Uterus (tissue), 4 donors: ENCODE data around the gene CRELD2. TPM values are rescaled to one million over a fixed set of nuclear protein-coding genes. Genes with fewer than 3 reads are reported as not detected.

Experiments used
- DNase-seq, 2 donors: peaks; one replicate each; pipeline ENCODE4 v3.0.0-alpha.2; 2019 to 2020
- H3K27ac ChIP-seq, 2 donors: fragments of 200-600 bp; sonication (generic); 1 replicate in 1 of 2; 2 replicates in 1 of 2; pipeline ENCODE4 v1.5.1; 2016 to 2018
- H3K27me3 ChIP-seq, 2 donors: fragments of 200-600 bp; sonication (generic); one replicate each; pipeline ENCODE4 v1.5.1; 2018 to 2019; ENCODE audit warnings: control low read depth in 1 of 2
- H3K36me3 ChIP-seq, 2 donors: fragments of 200-600 bp; sonication (generic); one replicate each; pipeline ENCODE4 v1.5.1; 2019; ENCODE audit warnings: control low read depth in 1 of 2
- H3K4me1 ChIP-seq, 2 donors: fragments of 200-600 bp; sonication (generic); one replicate each; pipeline ENCODE4 v1.5.1; 2018 to 2019; ENCODE audit warnings: control low read depth in 1 of 2
- H3K4me3 ChIP-seq, 2 donors: fragments of 200-600 bp; sonication (generic); 1 replicate in 1 of 2; 2 replicates in 1 of 2; pipeline ENCODE4 v1.5.1; 2018 to 2019; ENCODE audit warnings: mild to moderate bottlenecking in 1 of 2
- H3K9me3 ChIP-seq, 2 donors: fragments of 200-600 bp; sonication (generic); one replicate each; pipeline ENCODE4 v1.5.1; 2019; ENCODE audit warnings: control low read depth in 1 of 2
- POLR2A ChIP-seq, 2 donors: fragments of 450-650 bp; IDR thresholded peaks; one replicate each; pipeline ENCODE4 v1.6.1; 2016; ENCODE audit warnings: antibody characterized with exemption in 2 of 2, mild to moderate bottlenecking in 1 of 2, moderate library complexity in 1 of 2
- intact Hi-C: fragments of 100-400 bp; cut with DNase I; formaldehyde crosslinking; loops from one replicate; pipeline ENCODE4 v1.15.1; 2023; ENCODE audit warnings: low total_unique reads
- total RNA-seq, 4 donors: library from RNA; depleted of rRNA in 3 of 4; stranded (reverse); fragments of >200 nt in 3 of 4; gene quantifications; one replicate each; pipeline versions ENCODE4 v1.1.0 to v1.2.4, GENCODE V29; 2014 to 2023
- TF ChIP-seq, protein P1 (sequence below), 4 experiments: fragments of 200-600 bp in 2 of 4; fragments of 450-650 bp in 2 of 4; sonication (generic) in 2 of 4; IDR thresholded peaks; one replicate each; pipeline ENCODE4 v1.5.1; 2016 to 2019; ENCODE audit warnings: antibody characterized with exemption in 4 of 4, mild to moderate bottlenecking in 2 of 4, moderate library complexity in 1 of 4
- donor health status: DM: yes; HTN: yes; CAD: no.

The CRELD2 gene
- total RNA-seq, 4 donors from 2014 or later: 3.6 to 37.0 (median 14.6) TPM

DNA sequence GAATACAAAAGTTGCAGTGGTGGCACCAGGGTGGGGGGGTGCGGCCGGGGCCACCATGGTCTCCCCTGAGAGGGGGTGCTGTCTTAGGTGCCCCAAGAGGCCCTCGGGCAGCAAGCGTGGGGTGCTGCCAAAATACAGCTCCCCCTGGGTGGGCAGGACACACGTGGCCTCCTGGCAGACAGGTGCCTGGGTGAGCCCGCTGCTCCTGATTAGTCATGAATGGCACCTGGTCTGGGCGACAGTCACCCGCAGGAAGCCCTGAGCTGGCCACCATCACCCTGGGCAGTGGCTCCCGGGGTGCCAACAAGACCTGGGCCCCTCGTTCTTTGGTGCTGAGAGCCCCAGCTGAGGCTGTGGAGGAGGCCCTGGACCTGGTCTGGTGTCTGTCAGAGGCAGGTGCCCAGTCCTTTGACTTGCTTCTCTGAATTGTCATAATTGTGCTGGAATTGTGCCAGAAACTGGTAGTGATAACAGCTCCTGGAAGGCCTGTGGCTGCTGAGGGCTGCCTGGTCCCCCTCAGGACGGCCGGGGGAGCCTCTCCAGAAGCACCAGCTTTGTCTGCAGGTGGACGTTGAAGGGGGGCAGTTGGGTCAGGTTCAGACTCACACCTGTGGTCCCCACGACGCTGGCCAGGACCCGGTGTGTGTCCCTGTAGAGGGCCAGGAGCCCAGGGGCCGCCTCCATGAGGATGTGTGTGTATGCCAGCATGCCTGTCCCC, 15.0 kb upstream of the CRELD2 start:
- Histone ChIP-seq H3K9me3 (no peaks in the 10 kb centered on the region), H3K27me3 (no peaks in the 10 kb centered on the region), H3K27ac (no peak overlapping the region), H3K4me3 (no peak overlapping the region), H3K36me3 (no peaks in the 10 kb centered on the region), H3K4me1 (no peaks in the 10 kb centered on the region)
- intact Hi-C loops: no loop called here
- TF ChIP-seq POLR2A (IDR thresholded peaks at IDR 0.05): no peak
- TF ChIP-seq, protein P1, sequence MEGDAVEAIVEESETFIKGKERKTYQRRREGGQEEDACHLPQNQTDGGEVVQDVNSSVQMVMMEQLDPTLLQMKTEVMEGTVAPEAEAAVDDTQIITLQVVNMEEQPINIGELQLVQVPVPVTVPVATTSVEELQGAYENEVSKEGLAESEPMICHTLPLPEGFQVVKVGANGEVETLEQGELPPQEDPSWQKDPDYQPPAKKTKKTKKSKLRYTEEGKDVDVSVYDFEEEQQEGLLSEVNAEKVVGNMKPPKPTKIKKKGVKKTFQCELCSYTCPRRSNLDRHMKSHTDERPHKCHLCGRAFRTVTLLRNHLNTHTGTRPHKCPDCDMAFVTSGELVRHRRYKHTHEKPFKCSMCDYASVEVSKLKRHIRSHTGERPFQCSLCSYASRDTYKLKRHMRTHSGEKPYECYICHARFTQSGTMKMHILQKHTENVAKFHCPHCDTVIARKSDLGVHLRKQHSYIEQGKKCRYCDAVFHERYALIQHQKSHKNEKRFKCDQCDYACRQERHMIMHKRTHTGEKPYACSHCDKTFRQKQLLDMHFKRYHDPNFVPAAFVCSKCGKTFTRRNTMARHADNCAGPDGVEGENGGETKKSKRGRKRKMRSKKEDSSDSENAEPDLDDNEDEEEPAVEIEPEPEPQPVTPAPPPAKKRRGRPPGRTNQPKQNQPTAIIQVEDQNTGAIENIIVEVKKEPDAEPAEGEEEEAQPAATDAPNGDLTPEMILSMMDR (IDR thresholded peaks at IDR 0.05): no peak
- DNase-seq: no peak

DNA sequence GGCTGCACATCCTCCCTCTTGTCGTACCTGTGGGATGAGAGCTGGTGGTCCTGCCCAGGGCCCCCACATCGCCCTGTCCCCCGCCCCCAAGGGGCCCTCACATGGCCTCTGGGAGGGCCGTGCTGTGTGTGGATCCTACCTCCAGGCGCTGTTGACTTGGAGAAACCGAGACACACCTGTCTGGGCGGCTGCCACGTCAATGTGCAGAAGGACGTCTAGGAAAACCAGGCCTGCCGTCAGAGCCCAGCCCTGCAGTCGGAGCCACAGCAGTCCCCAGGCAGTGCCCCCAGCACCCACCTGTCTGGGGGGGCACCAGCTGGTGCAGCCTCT, 14.4 kb upstream of the CRELD2 start:
- intact Hi-C loops: no loop called here
- H3K27ac ChIP-seq: no peak overlapping the region
- TF ChIP-seq POLR2A (IDR thresholded peaks at IDR 0.05): no peak
- TF ChIP-seq, protein P1 (IDR thresholded peaks at IDR 0.05): no peak
- no peak overlapping the region for H3K4me3 ChIP-seq
- H3K36me3 ChIP-seq: no peaks in the 10 kb centered on the region
- no peaks in the 10 kb centered on the region for H3K27me3 ChIP-seq
- no peaks in the 10 kb centered on the region for H3K4me1 ChIP-seq
- DNase-seq: no peak
- no peaks in the 10 kb centered on the region for H3K9me3 ChIP-seq

DNA sequence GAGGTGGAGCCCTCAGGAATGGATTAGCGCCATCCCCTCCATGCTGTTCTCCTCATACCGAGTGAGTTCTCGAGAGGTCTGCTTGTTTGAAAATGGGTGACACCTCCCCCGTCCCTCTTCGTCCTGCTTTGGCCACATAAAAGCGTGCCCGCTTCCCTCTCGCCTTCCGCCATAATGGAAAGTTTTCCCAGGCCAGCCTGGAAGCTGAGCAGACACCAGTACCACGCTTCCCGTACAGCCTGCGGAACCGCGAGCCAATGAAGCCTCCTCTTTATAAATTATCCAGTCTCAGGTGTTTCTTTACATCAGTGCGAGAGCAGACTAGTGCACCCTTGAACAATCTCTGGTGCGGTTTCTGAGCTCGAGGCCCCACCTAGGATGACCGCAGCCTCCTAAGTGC, 13.0 kb upstream of the CRELD2 start:
- Histone ChIP-seq H3K36me3 (no peaks in the 10 kb centered on the region), H3K27ac (no peak overlapping the region), H3K4me3 (no peak overlapping the region), H3K4me1 (no peaks in the 10 kb centered on the region), H3K27me3 (no peaks in the 10 kb centered on the region), H3K9me3 (no peaks in the 10 kb centered on the region)
- no peak for DNase-seq
- TF ChIP-seq POLR2A (IDR thresholded peaks at IDR 0.05): no peak
- TF ChIP-seq, protein P1 (IDR thresholded peaks at IDR 0.05): no peak
- intact Hi-C loops: no loop called here

DNA sequence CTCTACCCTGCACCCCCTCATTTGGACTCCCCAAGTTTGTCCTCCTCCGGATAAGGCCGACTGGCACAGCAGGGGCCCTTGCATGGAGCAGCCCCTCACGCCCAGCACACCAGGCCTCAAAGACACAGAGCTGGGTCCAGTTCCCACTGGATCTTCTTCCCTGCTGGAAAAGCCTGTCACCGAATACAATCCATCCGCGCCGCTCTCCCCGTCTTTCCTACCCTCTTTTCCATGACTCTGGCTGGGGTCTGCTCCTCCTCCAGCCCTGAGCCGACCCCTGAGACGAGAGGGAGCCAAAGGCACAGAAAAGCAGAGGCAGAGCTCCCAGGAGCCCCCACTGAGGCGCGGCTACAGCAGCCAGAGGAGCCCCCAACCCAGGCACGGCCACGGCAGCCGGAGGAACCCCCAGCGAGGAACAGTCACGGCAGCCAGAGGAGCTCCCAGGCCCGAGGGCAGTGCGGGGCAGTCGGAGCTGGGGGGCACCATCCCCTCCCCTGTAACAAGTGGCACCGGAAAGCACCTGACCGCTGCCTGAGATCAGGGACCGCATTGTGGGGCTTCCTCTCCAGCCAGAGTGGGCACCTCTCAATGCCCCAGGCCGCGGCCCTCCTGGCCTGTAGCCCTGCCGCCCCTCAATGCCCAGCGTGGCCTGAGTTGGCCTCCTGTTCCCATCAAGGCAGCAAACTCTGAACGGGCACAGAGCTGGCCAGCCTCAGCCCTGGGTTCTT, 12.2 kb upstream of the CRELD2 start:
- Histone ChIP-seq H3K27ac (no peak overlapping the region), H3K9me3 (no peaks in the 10 kb centered on the region), H3K4me3 (no peak overlapping the region), H3K27me3 (no peaks in the 10 kb centered on the region), H3K4me1 (no peaks in the 10 kb centered on the region), H3K36me3 (no peaks in the 10 kb centered on the region)
- DNase-seq: no peak
- TF ChIP-seq POLR2A (IDR thresholded peaks at IDR 0.05): no peak
- TF ChIP-seq, protein P1 (IDR thresholded peaks at IDR 0.05): no peak
- intact Hi-C loops: no loop called here

DNA sequence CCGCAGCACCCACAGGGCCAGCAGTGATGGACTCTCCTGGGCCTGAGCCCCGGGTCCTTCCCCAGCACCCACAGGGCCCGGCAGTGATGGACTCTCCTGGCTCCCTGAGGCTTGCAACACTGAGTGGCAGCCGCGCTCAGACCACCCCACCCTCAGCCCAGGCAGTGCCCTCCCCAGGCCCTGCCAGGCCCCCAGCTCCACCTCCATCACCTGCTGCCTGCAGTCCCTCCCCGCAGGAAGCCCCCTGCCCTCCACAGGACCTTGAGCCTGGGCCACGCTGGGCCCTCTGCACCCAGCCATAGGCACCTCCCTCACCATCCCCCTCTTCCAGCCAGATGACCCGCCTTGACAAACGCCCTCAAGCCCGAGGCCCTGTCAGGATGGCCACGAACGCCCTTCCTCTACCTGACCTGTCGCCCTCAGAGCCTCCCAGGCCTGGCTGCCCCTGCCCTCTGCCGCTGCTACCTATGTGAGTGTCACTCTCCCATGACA, 11.6 kb upstream of the CRELD2 start:
- DNase-seq: no peak
- H3K36me3 ChIP-seq: no peaks in the 10 kb centered on the region
- H3K27ac ChIP-seq: no peak overlapping the region
- no peak overlapping the region for H3K4me3 ChIP-seq
- H3K4me1 ChIP-seq: no peaks in the 10 kb centered on the region
- no peak for TF ChIP-seq POLR2A (IDR thresholded peaks at IDR 0.05)
- intact Hi-C loops: no loop called here
- no peaks in the 10 kb centered on the region for H3K27me3 ChIP-seq
- H3K9me3 ChIP-seq: no peaks in the 10 kb centered on the region
